NCI-H510A (cell line): Measurements from ENCODE around the gene CUL7.

Experiments
- DNase-seq: peaks from one replicate; lab custom pipeline; 2025; lab: John Stamatoyannopoulos, UW

CUL7 gene

DNA sequence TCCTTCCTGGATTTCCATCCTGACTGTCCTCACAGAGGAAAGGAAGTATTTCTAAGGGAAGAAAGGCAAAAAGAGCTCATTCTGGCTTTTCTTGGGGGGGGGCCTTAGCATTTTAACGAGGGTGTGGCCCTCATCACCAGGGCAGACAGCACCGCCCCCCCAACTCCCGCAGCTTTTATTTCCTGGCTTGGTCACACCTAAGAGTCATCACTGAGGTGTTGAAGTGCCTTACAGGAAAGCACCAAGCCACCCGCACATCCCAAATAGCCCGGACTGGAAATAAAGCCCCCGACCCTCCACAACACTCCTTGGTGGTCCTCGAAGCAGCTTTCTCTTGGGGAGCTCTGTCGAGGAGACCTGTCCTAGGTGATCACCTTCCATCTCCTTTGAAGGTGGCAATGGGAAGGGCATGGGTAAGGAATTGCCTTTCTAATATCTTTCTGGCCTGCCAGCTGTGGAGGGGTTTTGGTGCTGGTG is 23.7 kb upstream of the CUL7 start:
- no peak for DNase-seq

DNA sequence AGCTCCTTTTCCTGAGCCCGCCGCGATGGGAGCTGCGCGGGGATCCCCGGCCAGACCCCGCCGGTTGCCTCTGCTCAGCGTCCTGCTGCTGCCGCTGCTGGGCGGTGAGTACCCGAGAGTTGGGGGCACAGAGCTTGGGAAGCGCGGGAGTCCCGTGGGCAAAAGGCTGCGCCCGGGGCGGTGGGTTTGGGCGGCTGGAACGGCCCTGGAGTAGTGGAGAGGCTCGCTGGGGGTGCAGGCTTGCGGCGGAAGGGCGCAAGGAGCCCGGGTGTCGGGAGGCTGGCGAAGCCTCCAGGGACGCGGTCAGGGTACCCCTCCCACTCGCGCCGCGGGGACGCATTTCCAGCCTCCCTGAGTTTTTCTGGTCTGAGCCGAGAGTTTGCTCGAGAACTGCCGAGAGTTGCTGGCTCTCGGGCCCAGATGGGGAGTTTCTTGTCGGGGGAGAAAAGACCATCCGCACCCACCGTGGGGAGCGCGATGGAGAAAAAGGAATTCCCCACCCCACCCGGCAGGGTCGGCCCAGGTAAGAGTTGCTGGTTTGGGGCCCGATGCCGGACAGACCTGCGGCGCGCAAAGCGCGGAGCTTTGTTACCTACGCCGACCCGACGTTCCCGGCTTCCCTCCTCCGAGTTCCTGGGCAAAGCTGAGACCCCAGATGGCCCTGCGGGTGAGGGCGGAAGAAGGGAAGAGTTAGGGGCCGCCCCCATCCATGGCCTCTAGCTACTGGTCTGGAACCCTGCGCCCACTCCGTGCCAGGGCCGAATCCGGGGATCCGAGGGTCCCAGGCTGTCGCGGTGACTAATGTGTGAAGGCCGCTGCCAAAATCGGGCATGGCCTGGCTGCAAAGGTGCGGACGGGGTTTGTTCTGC is 23.0 kb upstream of the CUL7 start:
- DNase-seq = peak; percentile 34

DNA sequence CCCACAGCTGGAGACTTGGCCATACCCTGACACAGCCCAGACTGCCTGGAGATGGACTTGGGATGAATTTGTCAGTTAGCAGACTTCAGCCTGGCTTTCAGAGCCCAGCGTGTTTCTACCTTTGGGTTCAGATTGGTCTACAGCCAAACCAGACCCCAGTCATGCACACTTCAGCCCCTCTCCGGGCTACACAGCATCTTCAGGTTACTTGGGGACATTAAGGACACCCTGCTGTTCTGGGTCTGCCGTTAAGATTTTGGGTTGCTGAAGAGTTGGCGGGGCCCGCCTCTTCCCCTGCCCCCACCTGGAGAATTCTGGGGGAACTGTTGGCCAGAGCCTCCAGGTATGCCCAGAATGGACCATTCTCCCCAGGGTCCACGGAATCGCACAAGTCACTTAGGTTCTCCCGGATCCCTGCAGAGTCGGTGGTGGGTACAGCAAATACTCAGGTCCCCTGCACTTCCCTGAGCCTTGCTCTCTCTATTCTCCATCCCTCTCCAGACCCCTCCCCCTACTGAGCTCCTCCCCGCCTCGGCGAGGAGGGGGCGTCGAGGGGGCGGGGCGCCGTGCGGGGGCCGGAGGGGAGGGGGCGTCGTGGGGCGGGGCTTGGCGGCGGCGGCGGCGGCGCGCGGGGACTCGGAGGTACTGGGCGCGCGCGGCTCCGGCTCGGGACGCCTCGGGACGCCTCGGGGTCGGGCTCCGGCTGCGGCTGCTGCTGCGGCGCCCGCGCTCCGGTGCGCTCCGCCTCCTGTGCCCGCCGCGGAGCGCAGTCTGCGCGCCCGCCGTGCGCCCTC is 22.2 kb upstream of the CUL7 start, which contains the start of gene PTK7:
PTK7 (plus strand) TSS at position 645 of the 794 bp plus-strand sequence. CDS start 175 bp downstream, outside the sequence.
- peak; percentile 82 for DNase-seq

- DNase-seq = no peak
Observed at GRCh38 chr6:43074847-43075669, 21.4 kb upstream of the CUL7 start.

DNA sequence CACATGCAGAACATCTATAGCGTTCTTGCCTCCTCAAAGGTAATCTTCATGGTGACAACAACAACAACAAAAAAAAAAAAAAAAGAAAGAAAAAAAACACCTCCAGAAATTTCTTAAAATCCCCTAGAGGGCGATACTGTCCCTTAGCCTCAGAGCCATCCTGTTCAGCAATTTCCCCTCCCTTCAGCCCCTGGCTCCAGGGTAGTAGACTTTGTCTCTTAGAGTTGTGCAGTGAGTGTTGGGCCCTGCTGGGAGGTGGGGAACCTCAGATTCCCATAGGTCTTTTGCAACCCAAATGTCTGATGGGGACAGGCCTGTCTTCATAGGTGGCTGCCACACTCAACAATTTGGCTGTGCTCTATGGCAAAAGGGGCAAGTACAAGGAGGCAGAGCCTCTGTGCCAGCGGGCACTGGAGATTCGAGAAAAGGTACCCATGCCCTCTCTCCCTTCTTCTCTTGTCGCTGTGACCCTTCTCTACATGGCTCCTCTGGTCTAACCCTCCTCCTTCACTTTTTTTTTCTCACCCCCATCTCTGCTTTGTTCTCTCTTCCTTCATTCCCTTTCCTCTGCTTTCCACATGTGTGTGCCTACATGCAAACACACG is 16.5 kb upstream of the CUL7 start:
- DNase-seq = no peak

DNA sequence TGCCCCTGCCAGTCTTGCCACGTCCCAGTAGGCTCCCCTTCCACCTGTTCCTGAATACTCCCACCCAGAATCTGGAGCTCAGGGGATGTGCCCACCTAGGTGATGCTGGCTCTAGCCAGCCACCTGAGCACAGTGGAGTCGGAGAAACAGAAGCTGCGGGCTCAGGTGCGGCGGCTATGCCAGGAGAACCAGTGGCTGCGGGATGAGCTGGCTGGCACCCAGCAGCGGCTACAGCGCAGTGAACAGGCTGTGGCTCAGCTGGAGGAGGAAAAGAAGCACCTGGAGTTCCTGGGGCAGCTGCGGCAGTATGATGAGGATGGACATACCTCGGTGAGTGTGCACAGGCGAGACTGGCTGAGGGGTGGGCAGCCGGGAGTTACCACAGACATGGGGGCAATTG is 9.2 kb upstream of the CUL7 start:
- no peak for DNase-seq

GRCh38 chr6:43061861-43062260 is 8.2 kb upstream of the CUL7 start:
- DNase-seq = no peak

- no peak for DNase-seq
Observed at GRCh38 chr6:43060755-43061633, 7.3 kb upstream of the CUL7 start.

DNA sequence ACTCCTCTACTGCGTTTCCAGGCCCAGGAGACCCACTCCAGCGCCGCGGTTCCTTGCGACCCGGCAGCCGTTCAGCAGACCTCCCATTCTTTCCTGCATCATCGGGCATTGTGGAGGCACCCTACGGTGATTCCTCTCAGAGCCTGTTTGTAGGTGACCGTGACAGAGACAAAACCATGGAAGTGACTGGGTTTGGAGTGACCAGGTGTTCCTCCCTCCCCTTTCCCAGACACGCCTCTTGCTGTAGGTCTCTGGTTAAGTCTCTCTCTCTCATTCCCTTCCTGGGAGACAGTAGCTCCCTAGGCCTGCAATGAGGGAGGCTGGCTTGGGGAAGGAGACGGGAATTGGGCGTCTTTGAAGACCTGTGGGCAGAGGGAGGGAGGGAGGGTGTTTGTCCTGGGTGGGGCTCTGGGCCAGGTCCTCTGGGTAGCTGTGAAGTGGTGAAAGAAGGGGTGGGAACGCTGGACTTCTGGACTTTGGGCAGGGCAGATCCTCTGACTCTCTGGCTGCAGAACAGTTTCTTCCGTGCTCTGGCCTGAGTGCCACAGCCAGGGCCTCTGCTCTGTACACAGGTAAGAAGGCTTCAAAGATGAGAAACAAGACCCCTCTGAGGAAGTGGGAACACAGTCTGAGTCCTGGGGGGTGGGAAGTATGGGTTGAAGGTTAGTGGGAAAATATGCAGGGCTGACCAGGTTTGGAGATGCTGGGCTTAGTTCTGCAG is 6.5 kb upstream of the CUL7 start:
- DNase-seq = peak; percentile 43

DNA sequence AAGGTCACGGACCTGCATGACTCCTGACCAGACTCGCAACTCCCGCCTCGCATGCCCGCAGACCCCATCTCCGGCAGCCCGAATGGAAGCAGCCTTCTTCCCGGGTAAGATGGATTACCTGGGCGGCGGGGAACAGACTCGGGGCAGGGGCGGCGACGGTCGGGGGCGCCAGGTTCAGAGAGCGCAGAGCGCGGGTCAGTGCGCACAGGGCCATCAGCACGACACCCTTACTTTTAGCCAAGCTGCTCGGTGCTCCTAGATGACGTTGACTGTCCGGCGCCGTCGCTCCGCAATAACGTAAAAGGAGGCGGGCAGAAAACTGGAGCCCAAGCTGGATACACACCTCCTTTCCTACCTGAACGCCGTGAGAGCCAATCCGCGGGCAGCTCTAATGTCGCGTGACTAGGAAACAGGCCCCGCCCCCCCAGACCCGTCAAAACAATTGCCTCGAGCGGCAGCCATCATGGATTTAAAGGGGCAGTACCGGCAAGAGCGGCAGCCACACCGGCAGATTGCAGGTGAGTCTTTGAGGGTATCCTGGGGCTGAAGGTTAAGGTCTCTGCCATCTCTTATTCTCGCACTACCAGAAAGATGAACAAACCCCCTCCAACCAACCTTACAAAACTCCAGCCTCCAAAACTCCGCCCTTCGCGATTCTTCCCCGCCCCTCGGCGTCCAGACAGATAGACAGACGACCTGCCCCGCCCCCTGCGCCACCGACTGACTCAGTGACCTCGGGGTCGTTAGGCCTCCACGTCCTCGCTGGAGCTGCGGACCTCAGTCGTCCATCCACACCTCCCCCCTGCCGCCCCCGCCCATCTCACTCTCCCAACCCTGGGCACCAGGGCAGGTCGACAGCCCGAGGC is 5.8 kb upstream of the CUL7 start, which contains the start of the genes KLC4 and MRPL2:
KLC4 (plus strand) TSS at position 464 of the 866 bp plus-strand sequence. CDS start 1,705 bp downstream, outside the sequence.
MRPL2 (minus strand) TSS at position 267 of the 866 bp plus-strand sequence; CDS start at position 214, 53 bp downstream.
- peak; percentile 99 for DNase-seq

- no peak for DNase-seq
Observed at GRCh38 chr6:43058531-43058930, 4.9 kb upstream of the CUL7 start.

DNA sequence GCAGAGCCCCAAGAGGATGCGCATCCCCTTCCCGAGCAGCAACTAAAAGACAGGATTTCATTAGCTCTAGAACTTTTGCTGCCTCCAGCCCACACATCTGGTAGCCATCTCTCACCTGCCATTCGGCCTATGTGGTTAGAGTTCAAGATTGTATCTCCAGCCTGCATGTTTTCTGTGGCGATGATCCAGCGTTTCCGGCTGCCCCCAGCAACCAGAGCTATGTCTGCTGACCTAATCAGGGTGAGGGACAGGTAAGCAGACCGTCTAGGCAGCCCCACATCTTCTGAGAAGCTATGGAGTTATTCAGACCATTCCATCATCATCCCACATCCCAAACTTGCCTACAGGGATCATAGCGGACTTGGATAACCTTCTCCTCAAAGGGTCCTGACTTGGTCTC is 2.3 kb upstream of the CUL7 start:
- DNase-seq = no peak

- DNase-seq = no peak
Observed at GRCh38 chr6:43054206-43054943, 724 bp upstream of the CUL7 start.

DNA sequence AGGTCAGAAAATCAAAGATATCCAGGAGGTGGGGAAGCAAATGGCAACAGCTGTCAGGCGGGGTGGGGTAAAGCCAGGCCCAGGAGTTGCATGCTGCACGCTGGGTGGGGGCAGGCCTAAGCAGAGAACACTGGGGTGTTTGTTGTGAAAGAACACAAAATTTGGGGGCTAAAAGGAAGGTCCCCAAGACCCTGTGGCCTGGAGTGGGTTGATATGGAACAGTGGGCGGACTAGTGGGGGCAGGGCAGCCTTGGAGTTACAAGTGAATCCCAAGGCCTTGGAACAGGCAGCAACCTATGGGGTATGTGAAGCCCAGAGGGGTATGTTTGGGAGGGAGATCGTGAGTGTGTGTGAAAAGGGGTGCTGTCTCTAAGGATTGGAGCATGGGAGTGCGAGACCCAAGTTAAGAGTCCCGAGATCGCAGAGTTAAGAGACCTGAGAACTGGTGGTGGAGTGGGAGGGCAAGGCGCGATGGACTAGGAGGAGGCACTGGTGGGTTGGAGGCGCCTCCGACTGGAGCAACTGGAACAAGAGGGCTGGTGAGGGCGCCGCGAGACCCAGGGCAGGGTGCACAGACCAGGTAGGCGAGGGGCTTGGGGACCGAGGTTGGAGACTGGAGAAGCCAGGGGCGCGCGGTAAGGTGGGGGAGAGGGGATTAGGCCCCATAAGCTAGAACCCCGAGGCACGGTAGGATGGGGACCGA is 658 bp downstream of the CUL7 start:
- DNase-seq = peak; percentile 6

DNA sequence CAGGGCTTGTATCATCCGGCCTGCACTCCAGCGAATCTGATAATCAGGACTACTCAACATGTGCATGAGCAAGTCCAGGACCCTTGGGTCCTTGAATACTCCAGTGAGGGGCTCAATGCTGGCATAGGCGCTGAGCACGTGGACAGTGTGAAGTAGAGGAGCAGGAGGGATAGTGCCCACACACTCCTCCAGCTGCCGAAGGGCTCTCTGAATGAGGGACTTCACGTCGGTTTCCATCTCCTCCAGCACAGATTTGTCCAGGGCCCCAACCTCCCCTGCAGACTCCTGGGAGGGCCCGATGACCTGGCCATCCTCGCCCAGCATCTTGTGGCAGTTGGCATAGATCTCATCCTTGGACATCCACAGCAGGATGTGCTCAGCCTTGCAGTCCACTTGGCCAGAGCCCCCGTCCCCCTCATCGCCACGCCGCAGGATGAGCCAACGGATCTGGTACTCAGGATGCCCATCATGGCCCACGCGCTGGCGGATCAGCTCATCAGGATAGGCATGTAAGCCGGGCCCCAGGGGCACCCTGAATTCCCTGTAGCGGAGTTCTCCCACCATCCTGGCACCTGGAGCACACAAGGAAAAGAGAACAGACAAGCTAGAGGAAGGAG is 1.3 kb downstream of the CUL7 start:
- no peak for DNase-seq

DNA sequence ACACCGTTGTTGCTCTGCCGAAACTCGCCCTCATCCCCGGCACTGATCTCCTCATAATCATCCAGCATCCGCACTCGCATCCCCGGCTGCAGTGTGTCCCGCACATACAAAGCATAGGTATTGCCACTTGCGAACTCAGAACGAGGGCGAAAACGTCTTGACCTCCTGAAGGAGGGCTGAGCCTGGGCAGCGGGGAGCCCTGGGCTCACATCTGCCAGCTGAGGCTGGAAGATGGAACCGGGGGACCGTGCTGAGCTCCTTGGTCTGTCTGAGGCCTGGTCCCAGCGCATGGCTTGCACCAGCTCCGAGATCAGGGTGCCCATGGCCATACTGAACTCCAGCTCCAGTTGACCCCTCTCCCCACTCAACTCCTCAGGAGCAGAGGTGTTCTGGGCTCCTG is 2.7 kb downstream of the CUL7 start:
- DNase-seq = no peak

- no peak for DNase-seq
Observed at GRCh38 chr6:43047998-43048397, 5.7 kb downstream of the CUL7 start.
